ENCODE data around the gene RPS6KA2.
"Not testable (repeated sequence)": the region's sequence is repeated elsewhere in the genome, so short reads cannot be mapped to it uniquely, and the experiment has no call there.

RPS6KA2 gene

GRCh38 chr6:166544296-166544605 is 82.8 kb downstream of the RPS6KA2 start:
- no peak for DNase-seq

GRCh38 chr6:166543603-166544295 is 83.3 kb downstream of the RPS6KA2 start:
- no peak for DNase-seq

GRCh38 chr6:166542580-166542912 is 84.5 kb downstream of the RPS6KA2 start:
- no peak for DNase-seq

GRCh38 chr6:166541876-166542579 is 85.0 kb downstream of the RPS6KA2 start:
- no peak for DNase-seq

- no peak for DNase-seq
Measured at GRCh38 chr6:166541366-166541765, 85.7 kb downstream of the RPS6KA2 start.

- DNase-seq: peak; percentile 63 to 80
Measured at GRCh38 chr6:166540631-166541331, 86.3 kb downstream of the RPS6KA2 start.

- no peak for DNase-seq
Measured at GRCh38 chr6:166539543-166539942, 87.5 kb downstream of the RPS6KA2 start.

GRCh38 chr6:166539011-166539385 is 88.1 kb downstream of the RPS6KA2 start:
- not testable (repeated sequence) for DNase-seq

- no peak for DNase-seq
Measured at GRCh38 chr6:166538297-166539010, 88.6 kb downstream of the RPS6KA2 start.

GRCh38 chr6:166534658-166535406 is 92.2 kb downstream of the RPS6KA2 start:
- DNase-seq: no peak

- no peak for DNase-seq
Measured at GRCh38 chr6:166533205-166533824, 93.7 kb downstream of the RPS6KA2 start.

GRCh38 chr6:166532302-166532701 is 94.7 kb downstream of the RPS6KA2 start:
- no peak for DNase-seq

GRCh38 chr6:166530211-166531095 is 96.6 kb downstream of the RPS6KA2 start:
- DNase-seq: no peak

- DNase-seq: no peak
Measured at GRCh38 chr6:166529586-166529985, 97.5 kb downstream of the RPS6KA2 start.

- not testable (repeated sequence) for DNase-seq
Measured at GRCh38 chr6:166529058-166529457, 98.0 kb downstream of the RPS6KA2 start.

GRCh38 chr6:166527849-166528248 is 99.2 kb downstream of the RPS6KA2 start:
- no peak for DNase-seq

- DNase-seq: no peak
Measured at GRCh38 chr6:166526937-166527336, 100.1 kb downstream of the RPS6KA2 start.

- no peak for DNase-seq
Measured at GRCh38 chr6:166525567-166525966, 101.5 kb downstream of the RPS6KA2 start.

- DNase-seq: no peak
Measured at GRCh38 chr6:166523782-166524559, 103.1 kb downstream of the RPS6KA2 start.
